Activated CD4-positive, CD25-positive, alpha-beta regulatory T cell treated with anti-CD3 and anti-CD28 coated beads, Interleukin-2, amount 50 U/mL, for 24 hours (primary cell): ENCODE results near the gene MSI2.

Source experiments
- ATAC-seq, 2 donors: fragments of 150-1000 bp; cut with Tn5 transposase; one replicate each; pipeline ENCODE4 v1.10.0; 2021; ENCODE audit warnings: mild to moderate bottlenecking in 1 of 2, moderate library complexity in 1 of 2

The MSI2 gene

DNA sequence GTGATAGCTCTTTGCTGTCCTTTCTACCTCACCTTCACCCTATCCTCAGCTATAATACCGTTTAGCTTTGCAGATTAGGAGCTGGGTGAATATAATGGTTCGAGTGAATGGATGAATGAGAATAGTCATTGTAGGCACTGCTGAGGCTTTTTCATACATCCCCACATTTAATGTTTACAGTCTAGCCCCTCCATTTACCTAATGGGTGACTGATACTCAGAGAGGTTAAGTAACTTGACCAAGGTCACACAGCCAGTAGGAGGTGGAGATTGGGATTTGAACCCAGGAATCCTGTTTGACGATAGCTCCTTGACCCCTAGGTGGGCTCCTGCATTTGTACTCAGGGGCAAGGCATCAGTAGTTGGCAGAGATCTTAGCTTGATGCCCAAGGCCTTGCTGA, 293.1 kb downstream of the MSI2 start:
- no peak for ATAC-seq

DNA sequence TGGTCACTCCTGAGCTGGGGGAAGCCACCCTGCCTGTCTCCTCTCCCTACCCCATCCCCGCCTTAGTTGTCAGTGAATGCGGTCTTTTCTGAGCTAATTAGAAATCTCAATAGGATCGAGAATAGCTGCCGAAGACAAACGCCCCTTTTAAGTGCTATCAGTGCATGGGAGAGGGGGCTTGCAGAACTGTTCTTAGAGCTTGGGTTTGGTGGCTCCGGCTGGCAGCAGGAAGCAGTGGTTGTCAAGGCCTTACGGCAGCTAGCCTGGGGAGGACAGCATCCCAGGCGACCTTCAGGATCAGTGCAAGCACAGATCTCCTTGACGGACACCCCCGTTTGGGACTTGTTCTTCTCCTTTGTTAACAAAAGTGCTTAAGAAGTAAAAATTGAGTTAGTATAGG, 293.7 kb downstream of the MSI2 start:
- ATAC-seq: no peak

DNA sequence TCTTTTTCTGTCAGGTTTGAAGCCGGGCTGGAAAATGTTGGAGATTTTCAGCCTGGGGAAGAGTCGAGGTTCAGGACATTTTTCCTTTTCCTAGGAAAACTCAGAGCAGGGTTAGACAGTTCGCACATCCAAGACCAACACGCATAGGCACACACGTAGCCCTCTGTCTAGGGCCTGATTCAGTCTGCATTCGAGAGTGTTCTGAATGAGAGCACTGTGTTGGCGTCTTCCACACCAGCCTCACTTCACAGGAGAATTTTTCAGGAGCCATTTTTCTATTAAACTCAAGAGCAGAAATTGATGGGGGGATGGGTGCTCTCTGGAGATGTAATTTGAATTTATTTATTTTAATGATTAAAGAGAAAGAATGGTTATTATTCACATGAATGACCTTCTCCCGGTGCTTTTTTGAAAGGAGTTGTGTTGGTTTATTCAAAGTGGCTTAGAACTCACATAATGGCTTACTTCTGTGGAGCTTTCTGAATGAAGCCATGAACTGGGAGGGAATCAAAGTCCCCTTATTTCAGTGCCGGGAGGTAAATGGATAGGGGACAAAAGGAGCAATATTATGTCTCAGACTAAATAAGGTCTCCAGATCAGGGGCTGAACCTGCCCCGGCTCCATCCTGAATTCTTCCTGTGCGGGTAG, 294.5 kb downstream of the MSI2 start:
- no peak for ATAC-seq

DNA sequence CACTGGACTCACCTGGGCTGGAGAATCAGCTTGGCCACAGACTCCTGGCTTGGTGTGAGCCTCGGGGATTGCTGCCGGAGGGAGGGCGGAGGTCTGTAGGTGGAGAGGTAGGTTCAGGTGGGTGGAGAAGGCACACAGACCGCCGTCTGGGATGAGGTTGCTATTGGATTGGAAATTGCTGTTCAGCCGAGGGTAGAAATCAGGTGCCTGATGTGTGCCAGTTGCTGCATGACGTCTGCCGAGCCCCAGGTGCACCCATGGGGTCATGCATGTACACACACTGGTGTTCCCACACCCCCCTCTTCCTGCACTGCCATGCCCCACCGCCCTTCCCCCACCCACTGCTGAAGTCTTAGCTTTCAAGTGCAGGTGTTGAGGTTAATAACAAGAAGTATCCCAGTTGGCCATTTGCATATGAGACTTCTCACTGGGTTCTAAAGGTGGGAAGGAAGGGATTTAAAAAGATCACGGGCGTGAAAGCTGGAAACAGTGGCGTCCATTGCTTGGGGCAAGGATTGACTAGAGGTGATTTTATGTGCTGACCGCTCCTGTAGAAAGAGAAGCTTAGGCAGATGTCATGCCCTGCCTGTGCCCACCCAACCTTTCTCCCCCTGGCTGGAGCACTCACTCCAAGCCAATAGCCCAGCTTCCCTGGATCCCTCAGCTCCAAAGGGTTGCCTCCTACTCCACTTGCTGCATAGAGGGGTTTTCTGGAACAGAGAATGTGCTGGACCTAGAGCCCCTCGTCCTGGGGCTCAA, 295.2 kb downstream of the MSI2 start:
- peak in 1 of 2 donors; percentile 45 for ATAC-seq

DNA sequence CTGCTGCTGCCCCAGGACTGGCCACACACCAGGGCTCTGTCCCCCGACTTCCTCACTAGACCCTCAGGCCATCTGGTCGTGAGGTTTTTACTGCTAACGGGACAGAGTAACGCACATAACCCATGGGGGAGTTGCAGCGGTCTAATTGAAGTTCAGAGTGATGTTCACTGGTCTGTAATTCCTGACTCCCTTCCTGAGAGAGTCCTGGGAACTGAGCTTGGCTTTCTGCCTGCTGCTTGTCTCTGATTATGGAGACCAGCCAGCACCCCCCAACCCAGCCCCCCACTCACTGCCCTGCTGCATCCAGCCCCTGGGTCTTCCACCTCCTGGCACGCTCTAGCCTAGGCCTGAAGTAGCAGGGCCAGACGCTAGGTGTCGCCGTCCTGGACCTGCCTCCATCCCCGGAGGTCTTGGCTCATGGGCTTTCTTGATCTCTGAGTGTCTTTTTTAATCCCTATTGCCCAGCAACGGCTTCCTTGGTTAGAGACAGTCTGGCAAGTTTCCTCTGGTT, 295.8 kb downstream of the MSI2 start:
- no peak for ATAC-seq

DNA sequence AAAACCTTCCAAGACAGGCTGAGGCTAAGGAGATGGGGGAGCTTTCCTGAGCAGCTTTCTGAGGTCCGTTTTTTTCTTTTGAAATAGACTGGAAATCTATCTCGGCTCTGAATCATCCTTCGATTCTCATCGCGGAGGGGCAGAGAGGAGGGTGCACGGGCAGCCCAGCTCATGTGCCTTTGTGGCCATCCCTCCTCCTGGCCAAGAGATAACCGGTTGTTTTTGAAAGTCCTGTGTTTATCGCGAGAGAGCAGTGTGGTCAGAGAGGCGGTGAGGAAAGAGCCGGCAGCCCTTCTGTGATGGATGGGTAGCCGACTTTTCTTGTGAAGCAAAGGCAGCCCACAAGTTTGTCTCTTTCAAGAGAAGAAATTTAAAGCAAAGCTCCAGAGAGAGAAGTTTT, 297.2 kb downstream of the MSI2 start:
- no peak for ATAC-seq

DNA sequence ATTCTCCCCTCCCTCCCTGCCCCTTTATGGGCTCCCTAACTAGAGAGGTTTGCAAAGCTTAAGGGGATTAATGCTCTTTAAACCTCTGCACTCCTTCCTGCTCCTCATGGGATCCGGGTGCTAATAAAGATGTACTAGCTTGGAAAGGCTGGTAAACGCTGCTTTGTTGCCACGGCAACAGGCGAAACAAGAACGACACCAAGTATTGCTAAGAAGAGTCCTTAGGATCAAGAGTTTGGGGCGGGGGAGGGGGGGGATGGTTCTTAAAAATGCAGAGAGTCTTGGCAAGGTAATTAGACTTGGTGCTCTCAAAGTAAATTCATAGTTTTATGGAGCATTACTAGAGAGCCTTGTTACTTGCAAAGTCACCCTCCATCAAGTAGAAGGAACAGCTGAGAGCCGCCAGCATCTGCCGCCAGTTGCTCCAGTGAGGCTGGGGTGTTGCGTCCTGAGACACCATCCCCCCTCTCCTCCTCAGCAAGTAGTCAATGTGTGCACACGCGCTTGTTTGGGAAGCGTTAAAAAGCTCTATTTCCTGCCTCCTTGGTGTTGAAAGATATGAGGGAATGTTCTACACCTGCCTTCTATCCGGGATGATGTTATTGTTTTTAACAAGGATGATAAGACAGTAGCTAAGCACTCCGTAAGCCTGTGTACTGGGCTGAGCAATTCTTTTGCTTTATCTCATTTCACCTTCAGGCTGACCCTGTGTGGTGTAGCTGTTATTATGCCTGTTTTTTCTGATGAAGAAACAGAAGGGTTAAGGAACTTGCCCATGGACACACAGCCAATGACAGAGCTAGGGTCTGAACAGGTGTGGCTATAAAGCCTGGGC, 297.9 kb downstream of the MSI2 start:
- no peak for ATAC-seq

DNA sequence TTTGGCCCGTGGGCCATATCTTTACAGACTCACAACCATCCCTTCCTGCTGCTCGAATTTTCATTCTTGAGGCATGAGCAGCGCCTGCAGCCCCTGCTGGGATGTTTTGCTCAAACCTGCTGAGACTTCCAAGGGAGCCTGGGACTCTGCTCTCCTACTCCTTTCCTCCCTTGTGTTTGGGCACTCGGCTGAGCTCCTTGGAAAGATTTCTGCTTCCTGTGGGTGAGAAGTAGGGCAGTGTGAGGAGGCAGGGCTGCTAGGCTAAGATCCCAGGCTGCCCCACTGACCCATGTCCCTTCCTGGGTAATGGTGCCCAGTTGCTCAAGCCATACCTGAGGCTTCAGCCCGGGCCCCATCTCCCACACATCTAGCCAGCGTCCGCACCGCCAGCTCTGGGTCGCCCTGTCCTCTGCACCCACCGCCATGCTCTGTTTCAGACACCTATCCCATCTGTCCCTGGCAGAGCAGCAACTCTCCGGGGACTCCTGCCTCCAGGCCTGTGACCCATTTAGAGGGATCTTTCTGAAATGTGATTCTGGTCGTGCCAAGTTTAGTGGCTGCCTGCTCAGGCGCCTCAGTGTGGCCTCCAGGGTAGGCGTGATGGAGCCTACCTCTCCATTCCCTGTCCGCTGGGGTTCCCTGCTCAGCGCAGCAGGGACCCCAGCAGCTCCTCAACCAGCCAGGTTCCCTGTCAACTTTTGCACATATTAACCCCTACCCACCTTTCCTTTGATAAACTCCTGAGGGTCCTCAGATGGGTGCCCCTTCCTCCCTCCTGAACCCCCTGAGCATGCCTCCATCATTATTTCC, 298.7 kb downstream of the MSI2 start:
- ATAC-seq: no peak

DNA sequence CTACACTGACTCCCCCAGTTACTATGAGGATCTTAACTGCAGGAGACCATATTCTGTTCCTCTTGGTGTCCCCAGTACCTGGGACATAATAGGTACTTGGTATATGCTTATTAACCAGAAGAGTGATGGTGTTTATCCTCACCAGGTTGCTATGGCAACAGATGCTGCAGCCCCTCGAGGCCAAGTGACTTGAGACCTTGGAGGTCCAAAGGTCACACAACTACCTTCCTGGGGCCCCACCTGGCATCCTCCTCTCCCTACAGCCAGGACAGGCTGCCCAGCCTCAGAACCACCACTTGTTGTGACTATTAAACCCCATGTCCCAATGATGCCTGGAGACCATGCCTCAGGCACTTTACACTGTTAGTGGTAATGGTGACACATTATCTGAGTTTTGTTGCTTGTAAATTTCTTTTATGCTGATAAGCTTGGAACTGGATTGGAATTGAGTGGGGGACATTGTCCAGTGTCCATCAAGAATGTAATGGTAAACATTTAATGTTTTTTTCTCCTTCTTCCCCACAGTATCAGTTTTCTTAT, 299.4 kb downstream of the MSI2 start:
- ATAC-seq: no peak

DNA sequence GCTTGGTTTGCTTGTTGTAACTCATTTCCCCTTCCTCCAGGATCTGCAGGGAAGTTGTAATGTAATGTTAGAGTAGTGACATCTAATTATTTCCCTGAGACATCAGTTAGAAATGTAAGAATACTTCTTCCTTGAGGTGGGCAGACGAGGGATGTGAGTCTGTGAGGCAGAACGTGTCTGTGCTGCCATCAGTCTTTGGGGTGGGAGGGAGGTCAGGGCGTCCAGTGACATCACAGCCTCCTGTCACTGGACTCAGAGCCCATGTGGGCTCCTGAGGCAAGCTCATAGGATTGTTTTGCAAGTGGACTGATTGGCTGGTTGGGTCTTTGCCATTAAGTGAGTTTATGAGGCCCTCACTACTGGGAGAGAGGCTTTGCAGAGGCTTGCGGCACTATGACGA, 300.0 kb downstream of the MSI2 start:
- ATAC-seq: no peak

DNA sequence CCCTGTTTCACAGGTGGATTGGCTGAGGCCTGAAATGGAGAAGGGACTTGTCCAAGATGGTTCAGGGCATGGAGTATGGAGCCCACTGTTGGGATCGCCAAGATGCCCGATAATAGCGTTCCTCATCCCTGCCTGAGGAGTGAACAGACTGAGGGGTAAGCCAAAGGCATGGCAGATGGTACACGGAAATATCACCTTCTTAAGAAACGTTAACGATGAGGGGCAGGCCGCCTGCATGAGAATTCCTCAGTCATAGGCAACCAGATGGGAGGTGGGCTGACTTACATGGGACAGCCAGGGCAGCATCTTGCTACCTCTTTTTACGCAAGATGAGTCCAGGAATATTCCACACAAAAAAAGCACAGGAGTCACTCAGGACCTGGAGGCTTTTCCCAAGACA, 300.7 kb downstream of the MSI2 start:
- ATAC-seq: no peak

DNA sequence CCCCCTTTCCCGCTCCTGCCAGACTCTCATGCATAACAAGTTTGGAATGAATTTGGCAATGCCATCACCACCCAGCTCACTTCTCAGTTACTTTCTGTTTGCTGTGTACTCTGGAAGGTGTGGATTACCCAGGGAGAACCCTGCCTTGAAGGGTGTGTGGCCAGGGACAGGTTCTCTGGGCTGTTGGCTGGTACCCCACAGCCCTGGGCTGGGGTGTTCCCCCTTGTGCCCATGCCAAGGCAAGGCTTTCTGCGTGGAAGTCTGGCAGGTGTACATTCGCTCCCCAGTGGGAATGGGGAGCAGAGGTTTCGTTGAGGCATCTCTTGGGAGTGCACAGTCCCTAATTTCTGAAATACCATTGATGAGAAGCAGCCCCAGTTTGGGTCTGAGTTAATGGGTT, 301.1 kb downstream of the MSI2 start:
- ATAC-seq: no peak

DNA sequence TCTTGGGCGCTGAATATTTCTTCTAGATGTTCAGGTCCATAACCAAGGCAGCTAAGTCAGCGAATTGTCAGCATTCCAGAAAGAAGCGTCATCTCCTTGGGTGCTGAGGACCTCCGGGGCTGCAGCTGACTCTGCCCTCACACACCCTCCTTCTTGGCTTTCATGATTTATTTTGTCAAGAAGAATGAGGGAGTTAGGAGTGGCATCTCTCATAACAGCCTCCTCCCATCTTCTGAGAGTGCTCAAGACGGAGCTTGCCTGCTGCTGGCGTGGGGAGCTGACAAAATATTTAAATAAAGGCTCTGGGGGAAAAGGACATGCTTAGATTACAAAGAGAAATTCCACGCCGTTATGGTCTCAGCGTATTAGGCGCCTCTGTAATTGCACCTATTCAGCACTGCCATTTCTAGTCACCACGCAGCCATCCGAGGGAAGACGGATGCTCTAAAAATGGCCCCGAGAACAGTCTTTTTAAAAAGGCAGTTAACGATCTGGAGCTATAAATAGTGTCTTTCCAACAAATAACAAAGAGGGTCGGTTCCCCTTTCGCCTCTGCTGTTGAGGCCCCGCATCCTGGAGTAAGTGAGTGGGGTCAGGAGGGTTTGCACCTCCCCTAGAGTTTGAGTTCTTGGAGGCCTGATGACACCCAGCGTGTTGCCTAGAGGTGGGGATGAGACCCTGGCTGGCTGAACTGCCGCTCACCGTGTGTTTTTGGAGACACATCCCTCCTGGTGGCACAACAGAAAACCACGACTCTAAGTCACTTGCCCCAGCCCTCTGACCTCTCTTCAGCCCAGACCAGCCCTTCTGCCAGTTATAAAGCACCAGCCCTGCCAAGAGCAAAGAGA, 301.7 kb downstream of the MSI2 start:
- ATAC-seq: no peak

DNA sequence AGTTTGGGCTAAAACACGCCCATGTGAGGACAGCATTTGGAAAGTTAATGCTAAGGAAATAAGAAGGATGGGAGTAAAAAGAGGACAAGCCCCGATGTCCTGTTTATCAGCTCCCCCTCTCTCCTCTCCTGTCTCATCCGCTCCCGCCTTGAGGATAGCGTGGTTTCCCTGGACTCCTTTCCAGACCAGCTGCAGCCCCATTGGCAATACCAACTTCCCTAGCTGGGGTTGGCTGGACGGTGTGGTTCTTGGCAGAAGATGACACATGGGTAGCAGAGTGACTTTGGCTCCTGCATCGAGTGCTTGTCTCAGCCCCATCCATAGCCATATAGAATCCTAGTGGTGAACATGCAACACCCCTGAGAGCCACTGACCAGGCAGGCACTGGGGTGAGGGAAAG, 302.9 kb downstream of the MSI2 start:
- no peak for ATAC-seq

DNA sequence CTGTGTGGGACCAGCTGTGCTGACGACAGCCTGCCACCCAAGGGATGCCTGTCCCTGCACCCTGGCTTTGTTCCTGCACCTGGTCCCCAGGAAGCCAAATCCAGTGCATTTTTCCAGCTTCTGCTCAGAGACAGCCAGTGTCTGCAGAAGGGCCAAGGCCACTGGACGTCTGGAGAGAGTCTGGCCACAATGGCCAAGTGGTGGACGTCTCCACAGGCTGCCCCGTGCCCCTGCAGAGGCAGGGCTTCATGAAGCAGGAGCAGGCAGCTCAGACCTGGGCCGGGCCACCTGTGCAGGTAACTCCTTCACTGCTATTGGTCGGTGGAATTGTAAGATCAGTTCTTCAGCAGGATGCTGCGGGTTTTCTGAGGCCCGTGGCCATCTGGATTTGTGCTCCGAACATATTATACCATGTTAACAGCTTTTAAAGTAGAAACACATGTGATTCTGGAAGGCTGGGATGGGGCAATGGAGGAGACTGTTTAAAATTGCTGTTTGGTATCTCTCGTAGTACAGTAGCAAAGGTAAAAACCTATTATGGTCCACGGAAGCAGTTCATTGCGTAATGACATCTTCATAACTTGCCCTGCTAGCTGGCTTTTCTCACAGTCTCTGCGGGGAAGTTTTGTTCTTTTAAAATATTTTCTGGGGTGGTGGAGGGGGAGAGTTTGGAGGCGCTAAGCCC, 303.5 kb downstream of the MSI2 start:
- ATAC-seq: no peak

DNA sequence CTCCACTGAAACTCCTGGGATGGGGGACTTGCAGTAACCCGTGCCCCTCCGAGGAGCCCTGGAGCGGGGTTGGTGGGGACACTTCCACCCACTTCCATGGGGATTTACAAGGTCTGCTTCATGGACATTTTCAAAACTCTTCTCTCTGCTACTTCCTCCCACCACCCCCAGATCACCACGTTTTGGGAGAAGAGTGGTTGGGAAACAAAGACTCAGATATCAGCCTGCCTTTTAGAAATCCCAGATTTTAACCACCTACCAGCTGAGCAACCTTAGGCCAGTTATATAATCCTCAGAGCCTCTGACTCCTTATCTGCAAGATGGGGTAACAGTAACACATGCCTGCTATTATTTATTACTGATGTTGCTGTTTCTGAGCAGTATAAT, 304.0 kb downstream of the MSI2 start:
- ATAC-seq: no peak

DNA sequence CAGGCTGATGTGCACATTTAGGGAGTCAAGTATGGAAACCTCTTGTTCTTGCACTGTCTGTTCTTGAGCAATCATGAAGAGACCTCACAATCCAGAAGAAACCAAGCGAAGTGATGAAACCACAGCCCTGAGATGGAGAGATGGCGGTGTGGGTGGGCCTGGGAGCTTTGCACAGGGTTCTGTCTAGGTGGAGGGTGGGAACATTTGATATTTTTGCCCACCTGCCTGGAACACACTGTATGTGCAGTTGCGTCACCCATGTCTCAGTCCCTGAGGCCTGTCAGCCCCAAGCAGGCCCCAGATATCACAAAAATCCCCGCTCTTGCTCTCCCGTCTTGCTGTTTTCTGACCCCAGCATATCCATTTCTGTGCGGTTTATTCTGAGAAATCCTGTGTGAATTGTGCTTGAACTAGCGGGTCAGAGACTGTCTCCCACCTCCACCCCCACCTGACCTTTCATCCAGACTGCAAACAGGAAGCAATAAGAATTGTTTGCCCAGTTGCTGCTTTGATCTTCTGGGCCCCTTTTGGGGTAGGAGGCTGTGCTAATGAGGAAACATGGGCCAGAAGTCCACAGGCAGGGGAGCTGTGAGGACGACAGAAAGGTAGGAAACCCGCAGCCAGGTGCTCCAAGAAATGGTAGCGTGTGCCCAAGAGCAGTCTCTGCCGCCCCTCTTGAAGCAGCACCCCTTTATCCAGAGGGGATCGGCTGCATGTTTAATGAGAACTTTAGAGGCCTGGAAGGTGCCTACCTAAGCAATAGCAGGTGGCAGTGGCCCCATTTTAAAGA, 304.9 kb downstream of the MSI2 start:
- ATAC-seq: no peak

DNA sequence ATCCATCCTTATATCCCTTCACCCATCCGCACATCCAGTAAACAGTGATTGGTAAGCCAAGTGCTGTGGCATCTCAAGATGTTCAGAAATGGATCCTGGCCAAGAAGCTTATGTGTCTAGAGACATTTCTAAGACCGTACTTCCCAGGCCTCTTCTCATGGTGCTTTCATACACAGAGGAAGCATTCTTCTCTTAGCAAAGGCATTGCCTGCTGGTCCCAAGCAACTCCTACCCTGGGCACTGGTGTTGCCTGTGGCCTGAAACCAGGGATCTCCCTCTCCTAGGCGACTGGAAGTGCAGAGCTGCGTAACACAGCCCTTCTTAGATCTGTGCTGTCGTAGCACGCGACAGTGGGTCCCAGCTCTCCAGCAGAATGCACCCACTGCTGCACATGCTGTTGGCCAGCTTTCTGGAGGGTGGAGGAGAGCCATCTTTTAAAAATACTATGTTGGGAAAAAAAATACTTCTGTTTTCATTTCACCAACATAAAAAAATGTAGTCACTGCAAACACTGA, 305.9 kb downstream of the MSI2 start:
- no peak for ATAC-seq

DNA sequence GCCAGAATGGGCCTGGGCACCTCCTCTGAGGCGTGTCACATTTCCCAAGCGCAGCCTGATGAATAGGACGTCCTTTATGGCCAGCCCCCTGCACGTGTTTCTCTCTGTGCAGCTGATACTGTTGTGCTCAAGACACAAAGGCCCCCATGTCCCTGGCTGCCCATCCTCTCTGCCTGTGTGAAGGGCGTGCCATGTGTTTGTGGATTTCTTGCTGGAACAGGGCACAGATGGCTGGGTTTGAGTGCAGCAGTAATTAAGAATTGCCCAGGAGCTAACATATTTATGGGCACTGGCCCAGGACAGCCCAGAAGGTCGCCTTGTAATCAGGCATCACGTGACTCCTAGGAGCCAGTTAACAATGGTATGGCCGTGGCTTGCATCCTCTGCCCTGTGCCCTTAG, 307.6 kb downstream of the MSI2 start:
- ATAC-seq: no peak

DNA sequence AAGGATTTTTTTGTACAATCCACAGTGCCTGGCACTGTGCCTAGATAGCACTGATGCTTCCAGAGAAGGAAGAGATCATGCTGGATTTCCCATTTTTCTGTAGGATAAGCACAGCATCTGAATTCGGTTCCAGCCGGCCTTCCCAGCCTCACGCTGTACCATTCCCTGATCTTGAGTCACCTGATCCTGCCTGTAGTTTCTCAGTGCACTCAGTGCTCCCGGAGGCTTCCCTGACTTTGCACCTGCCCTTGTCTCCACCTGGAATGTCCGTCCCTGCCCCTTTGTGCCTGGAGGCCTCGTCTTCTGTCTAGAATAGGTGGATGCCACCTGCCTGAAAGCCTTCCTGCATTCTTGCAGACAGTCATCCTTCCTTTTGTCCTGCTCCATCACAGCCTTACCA, 308.9 kb downstream of the MSI2 start:
- no peak for ATAC-seq
